Measurements from ENCODE around the gene RAB7B. TPM values are rescaled to one million over a fixed set of nuclear protein-coding genes. Genes with fewer than 3 reads are reported as not detected.
"Not testable (repeated sequence)": the region's sequence is repeated elsewhere in the genome, so short reads cannot be mapped to it uniquely, and the experiment has no call there.

RAB7B gene
- total and polyA plus RNA-seq, 9 of the 15 experiments (the other 6 are each of a cell fraction or from before 2014, with no cell fraction given) = 0.03 to 0.29 (median 0.07) TPM; not detected in 4

DNA sequence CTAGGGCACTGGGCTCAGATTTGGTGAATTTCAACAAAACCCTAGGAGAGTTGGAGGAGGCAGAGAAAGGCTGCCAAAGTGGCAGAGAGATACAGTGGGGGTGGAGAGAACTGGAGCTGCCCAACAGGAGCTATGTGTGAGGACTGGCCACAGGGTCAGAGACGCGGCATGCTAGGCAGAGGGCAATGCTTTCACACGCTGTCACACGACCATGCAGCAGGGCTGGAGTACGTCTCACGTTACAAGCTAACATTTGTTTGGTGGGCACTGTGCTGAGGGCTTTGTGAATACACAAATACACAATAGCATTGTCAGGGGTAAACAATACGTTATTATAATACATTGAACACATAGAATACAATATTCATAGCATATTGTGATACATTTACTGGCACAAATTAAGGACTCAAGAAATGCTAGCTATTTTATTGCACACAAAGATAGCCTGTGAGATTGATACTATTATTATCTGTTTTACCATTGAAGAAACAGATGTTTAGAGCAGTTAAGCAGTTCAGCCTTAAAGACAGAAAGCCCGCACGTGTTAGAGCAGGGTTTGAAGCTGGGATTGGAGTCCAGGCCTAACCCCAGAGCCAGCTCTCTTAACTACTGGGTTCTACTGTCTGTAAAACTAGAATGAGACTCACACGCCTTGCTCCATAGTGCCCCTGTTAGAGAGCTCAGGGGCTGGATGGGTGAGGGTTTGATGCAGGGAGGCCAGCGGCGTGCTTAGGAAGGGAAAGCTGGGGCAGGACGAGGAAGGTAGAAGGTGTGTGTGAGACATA lies 4.5 kb downstream of the RAB7B start:
- no peak overlapping the region for H3K4me2 ChIP-seq (ENCODE audit: insufficient read depth, low read length)
- H3K79me2 ChIP-seq (ENCODE audit: control insufficient read depth, insufficient read depth, low read length) = no peaks in the 10 kb centered on the region
- peaks cover 8 to 12% of the 10 kb centered on the region in 2 experiments for H3K4me1 ChIP-seq (replicated peaks in 1 of 2; ENCODE audit: control insufficient read depth in 2 of 2, insufficient read depth in 2 of 2, low read length in 2 of 2)
- H3K27ac ChIP-seq (ENCODE audit: extremely low read depth, low read depth, low read length) = no peak overlapping the region
- no peak for DNase-seq (ENCODE audit: extremely low read depth in 1 of 4, low spot score in 3 of 4)
- no peak for FAIRE-seq
- no peak for ATAC-seq
- no peaks in the 10 kb centered on the region for H3K9me1 ChIP-seq (ENCODE audit: control insufficient read depth, insufficient read depth, low read length)
- TF ChIP-seq SREBF1 (IDR thresholded peaks at IDR 0.05; ENCODE audit: borderline replicate concordance, low read depth, low read length) (no peak), ERF (CRISPR knock-in tag; IDR thresholded peaks at IDR 0.05) (no peak), ETS2 (tag; IDR thresholded peaks at IDR 0.05; ENCODE audit: borderline replicate concordance, poor library complexity, severe bottlenecking) (no peak), TCF7 (IDR thresholded peaks at IDR 0.05; ENCODE audit: borderline replicate concordance) (no peak), STAG1 (CRISPR knock-in tag; IDR thresholded peaks at IDR 0.05; ENCODE audit: borderline replicate concordance) (no peak), PTTG1 (tag; IDR thresholded peaks at IDR 0.05; ENCODE audit: low read depth) (no peak), BRD4 (IDR thresholded peaks at IDR 0.05) (no peak), PTRF (tag; IDR thresholded peaks at IDR 0.05) (no peak), ZNF184 (CRISPR knock-in tag; IDR thresholded peaks at IDR 0.05) (no peak)
- TF ChIP-seq, protein P1, sequence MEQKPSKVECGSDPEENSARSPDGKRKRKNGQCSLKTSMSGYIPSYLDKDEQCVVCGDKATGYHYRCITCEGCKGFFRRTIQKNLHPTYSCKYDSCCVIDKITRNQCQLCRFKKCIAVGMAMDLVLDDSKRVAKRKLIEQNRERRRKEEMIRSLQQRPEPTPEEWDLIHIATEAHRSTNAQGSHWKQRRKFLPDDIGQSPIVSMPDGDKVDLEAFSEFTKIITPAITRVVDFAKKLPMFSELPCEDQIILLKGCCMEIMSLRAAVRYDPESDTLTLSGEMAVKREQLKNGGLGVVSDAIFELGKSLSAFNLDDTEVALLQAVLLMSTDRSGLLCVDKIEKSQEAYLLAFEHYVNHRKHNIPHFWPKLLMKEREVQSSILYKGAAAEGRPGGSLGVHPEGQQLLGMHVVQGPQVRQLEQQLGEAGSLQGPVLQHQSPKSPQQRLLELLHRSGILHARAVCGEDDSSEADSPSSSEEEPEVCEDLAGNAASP (IDR thresholded peaks at IDR 0.05) = no peak
- TF ChIP-seq, protein P2, sequence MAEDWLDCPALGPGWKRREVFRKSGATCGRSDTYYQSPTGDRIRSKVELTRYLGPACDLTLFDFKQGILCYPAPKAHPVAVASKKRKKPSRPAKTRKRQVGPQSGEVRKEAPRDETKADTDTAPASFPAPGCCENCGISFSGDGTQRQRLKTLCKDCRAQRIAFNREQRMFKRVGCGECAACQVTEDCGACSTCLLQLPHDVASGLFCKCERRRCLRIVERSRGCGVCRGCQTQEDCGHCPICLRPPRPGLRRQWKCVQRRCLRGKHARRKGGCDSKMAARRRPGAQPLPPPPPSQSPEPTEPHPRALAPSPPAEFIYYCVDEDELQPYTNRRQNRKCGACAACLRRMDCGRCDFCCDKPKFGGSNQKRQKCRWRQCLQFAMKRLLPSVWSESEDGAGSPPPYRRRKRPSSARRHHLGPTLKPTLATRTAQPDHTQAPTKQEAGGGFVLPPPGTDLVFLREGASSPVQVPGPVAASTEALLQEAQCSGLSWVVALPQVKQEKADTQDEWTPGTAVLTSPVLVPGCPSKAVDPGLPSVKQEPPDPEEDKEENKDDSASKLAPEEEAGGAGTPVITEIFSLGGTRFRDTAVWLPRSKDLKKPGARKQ (CRISPR knock-in tag; IDR thresholded peaks at IDR 0.05) = no peak
- in situ Hi-C loops (cut with MboI) = no loop called here
- no TSS peak for BruUV-seq (replicated peaks)
- intact Hi-C loops (cut with micrococcal nuclease) = no loop called here
- H3K9me3 ChIP-seq (replicated peaks; ENCODE audit: control insufficient read depth, insufficient read depth, low read depth, low read length) = no peaks in the 10 kb centered on the region
- no peak overlapping the region for H2AFZ ChIP-seq (ENCODE audit: low read depth, low read length)
- peak overlapping the region in 1 of 2 experiments; percentile 10; a peak in 1 of 4 replicates for H3K9ac ChIP-seq (ENCODE audit: insufficient read depth in 1 of 2, low read depth in 2 of 2, low read length in 2 of 2)
- 5% methylated on average over 13 of the region's 13 CpGs for WGBS (ENCODE audit: insufficient coverage, low coverage, missing lambda C conversion rate)
- H3K27me3 ChIP-seq (ENCODE audit: control insufficient read depth in 2 of 2, insufficient read depth in 2 of 2, low read length in 2 of 2) = peaks cover 6 to 53% of the 10 kb centered on the region in 2 experiments; a peak in 4 of 5 replicates
- no peak overlapping the region for H3K4me3 ChIP-seq
- ChIA-PET POLR2A (interaction anchor here (0.6 kb wide), 1 partner anchor 108 kb away, joined by 3 read pairs; no protein-coding TSS in a partner anchor), CTCF (ENCODE audit: low intra/inter-chr PET ratio) (no interaction called here)
- H3K36me3 ChIP-seq (ENCODE audit: control insufficient read depth, insufficient read depth, low read length) = no peaks in the 10 kb centered on the region
- H4K20me1 ChIP-seq (replicated peaks; ENCODE audit: control insufficient read depth, insufficient read depth, low read length) = 0 out of 2 replicates have a peak, but pooled peaks cover 4% of the 10 kb centered on the region

- H3K9ac ChIP-seq (ENCODE audit: insufficient read depth in 1 of 2, low read depth in 2 of 2, low read length in 2 of 2); ATAC-seq; H2AFZ ChIP-seq (ENCODE audit: low read depth, low read length); H3K9me3 ChIP-seq (replicated peaks; ENCODE audit: control insufficient read depth, insufficient read depth, low read depth, low read length); H3K36me3 ChIP-seq (ENCODE audit: control insufficient read depth, insufficient read depth, low read length); H3K9me1 ChIP-seq (ENCODE audit: control insufficient read depth, insufficient read depth, low read length); intact Hi-C loops (cut with micrococcal nuclease); H3K27ac ChIP-seq (ENCODE audit: extremely low read depth, low read depth, low read length); DNase-seq (ENCODE audit: extremely low read depth in 1 of 4, low spot score in 3 of 4); H4K20me1 ChIP-seq (replicated peaks; ENCODE audit: control insufficient read depth, insufficient read depth, low read length); FAIRE-seq; H3K79me2 ChIP-seq (ENCODE audit: control insufficient read depth, insufficient read depth, low read length); H3K4me2 ChIP-seq (ENCODE audit: insufficient read depth, low read length); H3K4me1 ChIP-seq (replicated peaks in 1 of 2; ENCODE audit: control insufficient read depth in 2 of 2, insufficient read depth in 2 of 2, low read length in 2 of 2); CTCF ChIA-PET (ENCODE audit: low intra/inter-chr PET ratio); BruUV-seq (replicated peaks); in situ Hi-C loops (cut with MboI); H3K4me3 ChIP-seq; POLR2A ChIA-PET: not testable (repeated sequence)
- WGBS (ENCODE audit: insufficient coverage, low coverage, missing lambda C conversion rate) = 23% methylated on average over 1 of the region's 1 CpG
- H3K27me3 ChIP-seq (ENCODE audit: control insufficient read depth in 2 of 2, insufficient read depth in 2 of 2, low read length in 2 of 2) = peaks cover 11 to 50% of the 10 kb centered on the region in 2 experiments
These were observed 6.6 kb downstream of the RAB7B start for GRCh38 chr1:205996641-205997040.
